ENCODE data around the gene GTSE1. TPM values are rescaled to one million over a fixed set of nuclear protein-coding genes. Genes with fewer than 3 reads are reported as not detected.
A peak's percentile ranks its signal among the peaks of the same experiment; 100 is the strongest.

Gene GTSE1
- polyA plus RNA-seq, 2 of the 4 experiments (the other 2 are of a cell fraction): 11.5 to 25.7 TPM

DNA sequence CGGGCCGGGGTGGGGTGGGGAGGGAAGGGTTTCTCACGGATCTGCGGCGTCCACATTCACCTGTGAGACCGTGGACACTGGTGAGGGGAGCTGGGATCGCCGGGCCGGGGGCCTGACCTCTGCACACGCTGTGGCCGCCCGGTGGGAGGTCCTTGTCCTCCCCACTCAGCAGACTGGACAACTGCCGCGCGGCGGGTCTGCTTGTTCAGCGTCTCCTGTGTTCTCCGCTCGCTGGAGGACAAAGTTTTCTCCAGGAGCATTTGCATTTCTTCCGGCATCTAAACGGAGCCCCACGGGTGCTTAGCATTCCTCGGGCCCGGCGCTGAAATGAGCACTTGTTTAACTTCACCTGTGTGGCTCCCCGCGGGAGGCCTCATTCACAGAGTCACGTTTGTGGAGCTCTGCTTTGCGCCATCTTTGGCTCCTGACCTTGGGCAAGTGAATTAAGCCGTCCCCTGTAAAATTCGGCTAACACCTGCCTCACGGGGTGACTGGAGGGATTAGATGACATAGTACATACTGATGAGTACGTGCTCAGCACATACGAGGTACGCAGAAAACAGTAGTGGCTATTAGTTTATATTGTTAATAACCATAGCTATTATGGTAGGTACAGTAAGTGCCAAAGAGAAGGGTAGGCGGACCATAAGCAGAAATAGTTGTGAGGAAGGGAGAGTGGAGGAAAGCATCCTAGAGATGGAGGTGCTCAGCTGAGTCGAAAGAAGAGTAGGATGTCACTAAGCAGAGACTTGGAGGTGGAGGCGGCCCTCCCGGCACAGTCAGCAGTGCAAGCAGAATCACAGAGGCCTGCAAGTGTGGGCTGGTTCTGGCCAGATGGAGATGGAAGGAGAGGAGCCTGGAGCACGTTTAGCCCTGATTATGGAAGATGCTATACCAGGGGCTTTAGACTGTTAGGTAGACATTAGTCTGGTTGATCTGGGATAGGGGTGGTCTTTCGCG is 39.7 kb downstream of the GTSE1 start:
- Histone ChIP-seq H3K9me3 (no peaks in the 10 kb centered on the region), H3K27ac (peak overlapping the region; percentile 85 to 92), H3K4me3 (peak overlapping the region; percentile 98), H3K4me1 (peaks cover 7% of the 10 kb centered on the region; the same call in 2 of the 3 replicates), H3K4me2 (peak overlapping the region; percentile 97)
- ATAC-seq: peak; percentile 15 to 62; a peak in 5 of 6 replicates
- no peak for TF ChIP-seq ESRRA (IDR thresholded peaks at IDR 0.05; ENCODE audit: borderline replicate concordance, low read length)
- no peak for TF ChIP-seq EHF (CRISPR knock-in tag; IDR thresholded peaks at IDR 0.05)
- TF ChIP-seq, protein P1, sequence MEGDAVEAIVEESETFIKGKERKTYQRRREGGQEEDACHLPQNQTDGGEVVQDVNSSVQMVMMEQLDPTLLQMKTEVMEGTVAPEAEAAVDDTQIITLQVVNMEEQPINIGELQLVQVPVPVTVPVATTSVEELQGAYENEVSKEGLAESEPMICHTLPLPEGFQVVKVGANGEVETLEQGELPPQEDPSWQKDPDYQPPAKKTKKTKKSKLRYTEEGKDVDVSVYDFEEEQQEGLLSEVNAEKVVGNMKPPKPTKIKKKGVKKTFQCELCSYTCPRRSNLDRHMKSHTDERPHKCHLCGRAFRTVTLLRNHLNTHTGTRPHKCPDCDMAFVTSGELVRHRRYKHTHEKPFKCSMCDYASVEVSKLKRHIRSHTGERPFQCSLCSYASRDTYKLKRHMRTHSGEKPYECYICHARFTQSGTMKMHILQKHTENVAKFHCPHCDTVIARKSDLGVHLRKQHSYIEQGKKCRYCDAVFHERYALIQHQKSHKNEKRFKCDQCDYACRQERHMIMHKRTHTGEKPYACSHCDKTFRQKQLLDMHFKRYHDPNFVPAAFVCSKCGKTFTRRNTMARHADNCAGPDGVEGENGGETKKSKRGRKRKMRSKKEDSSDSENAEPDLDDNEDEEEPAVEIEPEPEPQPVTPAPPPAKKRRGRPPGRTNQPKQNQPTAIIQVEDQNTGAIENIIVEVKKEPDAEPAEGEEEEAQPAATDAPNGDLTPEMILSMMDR (IDR thresholded peaks at IDR 0.05): no peak
- TF ChIP-seq SMC3 (IDR thresholded peaks at IDR 0.05): no peak
- TF ChIP-seq, protein P2, sequence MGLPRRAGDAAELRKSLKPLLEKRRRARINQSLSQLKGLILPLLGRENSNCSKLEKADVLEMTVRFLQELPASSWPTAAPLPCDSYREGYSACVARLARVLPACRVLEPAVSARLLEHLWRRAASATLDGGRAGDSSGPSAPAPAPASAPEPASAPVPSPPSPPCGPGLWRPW (IDR thresholded peaks at IDR 0.05): no peak
- no peak for TF ChIP-seq HOXB13 (CRISPR knock-in tag; IDR thresholded peaks at IDR 0.05; ENCODE audit: low read depth)
- no peak for TF ChIP-seq HEYL (CRISPR knock-in tag; IDR thresholded peaks at IDR 0.05)
- TF ChIP-seq CHD4 (IDR thresholded peaks at IDR 0.05; ENCODE audit: borderline replicate concordance): no peak
- 11% methylated on average over 32 of the region's 42 CpGs for WGBS (ENCODE audit: missing lambda C conversion rate)
- no peak for FAIRE-seq
- no peak for DNase-seq (ENCODE audit: low read depth in 1 of 2, low spot score in 1 of 2)
- ChIA-PET CTCF (interaction anchor here (0.8 to 2.0 kb wide), 3 partner anchors 12 to 214 kb away, joined by 4 to 6 read pairs (median 4); no protein-coding TSS in a partner anchor), POLR2A (no interaction called here)

DNA sequence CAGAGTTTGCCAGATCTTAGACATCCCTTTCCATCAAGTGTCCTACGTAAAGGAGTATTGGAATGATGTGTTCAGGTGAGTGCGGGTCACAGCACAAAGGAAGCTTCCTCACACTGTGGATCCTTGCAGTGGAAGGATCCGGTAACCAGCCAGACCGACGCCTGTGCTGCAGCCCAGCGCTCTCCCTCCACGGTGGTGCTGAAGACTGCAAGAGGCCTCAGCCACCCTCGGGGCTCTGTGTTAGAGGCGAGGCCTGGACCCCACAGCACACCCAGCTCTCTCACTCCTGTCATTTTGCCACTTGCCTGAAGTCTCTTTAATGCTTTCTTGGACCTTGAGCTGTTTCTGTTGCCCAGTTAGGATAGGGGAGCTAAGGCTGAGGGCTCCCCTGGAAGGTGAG is 41.2 kb downstream of the GTSE1 start:
- Histone ChIP-seq H3K4me1 (peaks cover 7% of the 10 kb centered on the region; the same call in 2 of the 3 replicates), H3K9me3 (no peaks in the 10 kb centered on the region), H3K27ac (no peak overlapping the region), H3K4me3 (no peak overlapping the region), H3K4me2 (no peak overlapping the region)
- 94% methylated on average over 9 of the region's 9 CpGs for WGBS (ENCODE audit: missing lambda C conversion rate)
- ATAC-seq: no peak
- POLR2A ChIA-PET: interaction anchor here (0.5 kb wide), 1 partner anchor 302 kb away, joined by 3 read pairs; no protein-coding TSS in a partner anchor
- TF ChIP-seq, protein P1 (IDR thresholded peaks at IDR 0.05): no peak
- TF ChIP-seq, protein P3, sequence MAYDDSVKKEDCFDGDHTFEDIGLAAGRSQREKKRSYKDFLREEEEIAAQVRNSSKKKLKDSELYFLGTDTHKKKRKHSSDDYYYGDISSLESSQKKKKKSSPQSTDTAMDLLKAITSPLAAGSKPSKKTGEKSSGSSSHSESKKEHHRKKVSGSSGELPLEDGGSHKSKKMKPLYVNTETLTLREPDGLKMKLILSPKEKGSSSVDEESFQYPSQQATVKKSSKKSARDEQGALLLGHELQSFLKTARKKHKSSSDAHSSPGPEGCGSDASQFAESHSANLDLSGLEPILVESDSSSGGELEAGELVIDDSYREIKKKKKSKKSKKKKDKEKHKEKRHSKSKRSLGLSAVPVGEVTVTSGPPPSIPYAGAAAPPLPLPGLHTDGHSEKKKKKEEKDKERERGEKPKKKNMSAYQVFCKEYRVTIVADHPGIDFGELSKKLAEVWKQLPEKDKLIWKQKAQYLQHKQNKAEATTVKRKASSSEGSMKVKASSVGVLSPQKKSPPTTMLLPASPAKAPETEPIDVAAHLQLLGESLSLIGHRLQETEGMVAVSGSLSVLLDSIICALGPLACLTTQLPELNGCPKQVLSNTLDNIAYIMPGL (CRISPR knock-in tag; IDR thresholded peaks at IDR 0.05; ENCODE audit: borderline replicate concordance): no peak
- TF ChIP-seq, protein P4, sequence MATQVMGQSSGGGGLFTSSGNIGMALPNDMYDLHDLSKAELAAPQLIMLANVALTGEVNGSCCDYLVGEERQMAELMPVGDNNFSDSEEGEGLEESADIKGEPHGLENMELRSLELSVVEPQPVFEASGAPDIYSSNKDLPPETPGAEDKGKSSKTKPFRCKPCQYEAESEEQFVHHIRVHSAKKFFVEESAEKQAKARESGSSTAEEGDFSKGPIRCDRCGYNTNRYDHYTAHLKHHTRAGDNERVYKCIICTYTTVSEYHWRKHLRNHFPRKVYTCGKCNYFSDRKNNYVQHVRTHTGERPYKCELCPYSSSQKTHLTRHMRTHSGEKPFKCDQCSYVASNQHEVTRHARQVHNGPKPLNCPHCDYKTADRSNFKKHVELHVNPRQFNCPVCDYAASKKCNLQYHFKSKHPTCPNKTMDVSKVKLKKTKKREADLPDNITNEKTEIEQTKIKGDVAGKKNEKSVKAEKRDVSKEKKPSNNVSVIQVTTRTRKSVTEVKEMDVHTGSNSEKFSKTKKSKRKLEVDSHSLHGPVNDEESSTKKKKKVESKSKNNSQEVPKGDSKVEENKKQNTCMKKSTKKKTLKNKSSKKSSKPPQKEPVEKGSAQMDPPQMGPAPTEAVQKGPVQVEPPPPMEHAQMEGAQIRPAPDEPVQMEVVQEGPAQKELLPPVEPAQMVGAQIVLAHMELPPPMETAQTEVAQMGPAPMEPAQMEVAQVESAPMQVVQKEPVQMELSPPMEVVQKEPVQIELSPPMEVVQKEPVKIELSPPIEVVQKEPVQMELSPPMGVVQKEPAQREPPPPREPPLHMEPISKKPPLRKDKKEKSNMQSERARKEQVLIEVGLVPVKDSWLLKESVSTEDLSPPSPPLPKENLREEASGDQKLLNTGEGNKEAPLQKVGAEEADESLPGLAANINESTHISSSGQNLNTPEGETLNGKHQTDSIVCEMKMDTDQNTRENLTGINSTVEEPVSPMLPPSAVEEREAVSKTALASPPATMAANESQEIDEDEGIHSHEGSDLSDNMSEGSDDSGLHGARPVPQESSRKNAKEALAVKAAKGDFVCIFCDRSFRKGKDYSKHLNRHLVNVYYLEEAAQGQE (IDR thresholded peaks at IDR 0.05): no peak
- no peak for TF ChIP-seq POLR2AphosphoS2 (conservative IDR thresholded peaks at IDR 0.05; ENCODE audit: low read length)
- TF ChIP-seq SREBF2 (IDR thresholded peaks at IDR 0.05): no peak
- TF ChIP-seq FOSL2 (IDR thresholded peaks at IDR 0.05): no peak
- TF ChIP-seq FOSL2 (CRISPR knock-in tag; IDR thresholded peaks at IDR 0.05): no peak
- no peak for TF ChIP-seq FOSB (CRISPR knock-in tag; IDR thresholded peaks at IDR 0.05)
- no peak for TF ChIP-seq ZSCAN20 (CRISPR knock-in tag; IDR thresholded peaks at IDR 0.05)
- TF ChIP-seq EHF (CRISPR knock-in tag; IDR thresholded peaks at IDR 0.05): no peak
- no peak for TF ChIP-seq BHLHE40 (IDR thresholded peaks at IDR 0.05; ENCODE audit: low read depth, low read length)
- no peak for TF ChIP-seq RFX5 (IDR thresholded peaks at IDR 0.05)
- TF ChIP-seq HDAC2 (IDR thresholded peaks at IDR 0.05): no peak
- TF ChIP-seq, protein P5, sequence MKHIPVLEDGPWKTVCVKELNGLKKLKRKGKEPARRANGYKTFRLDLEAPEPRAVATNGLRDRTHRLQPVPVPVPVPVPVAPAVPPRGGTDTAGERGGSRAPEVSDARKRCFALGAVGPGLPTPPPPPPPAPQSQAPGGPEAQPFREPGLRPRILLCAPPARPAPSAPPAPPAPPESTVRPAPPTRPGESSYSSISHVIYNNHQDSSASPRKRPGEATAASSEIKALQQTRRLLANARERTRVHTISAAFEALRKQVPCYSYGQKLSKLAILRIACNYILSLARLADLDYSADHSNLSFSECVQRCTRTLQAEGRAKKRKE (CRISPR knock-in tag; IDR thresholded peaks at IDR 0.05; ENCODE audit: low read depth): no peak
- TF ChIP-seq ZNF302 (CRISPR knock-in tag; IDR thresholded peaks at IDR 0.05): no peak
- no peak for TF ChIP-seq EP300 (IDR thresholded peaks at IDR 0.05)
- no peak for TF ChIP-seq KDM1A (IDR thresholded peaks at IDR 0.05; ENCODE audit: low read depth)
- CTCF ChIA-PET: interaction anchor here (1.1 kb wide), 1 partner anchor 204 kb away, joined by 4 read pairs; no protein-coding TSS in a partner anchor
- FAIRE-seq: no peak
- no peak for DNase-seq (ENCODE audit: low read depth in 1 of 2, low spot score in 1 of 2)
